GM06990 (cell line): Measurements from ENCODE around the gene VCAN.
A peak's percentile ranks its signal among the peaks of the same experiment; 100 is the strongest.

Source experiments
- DNase-seq: peaks from one replicate; pipeline ENCODE4 v3.0.0-alpha.2; 2011; ENCODE audit not compliant: insufficient read length; ENCODE audit errors: extremely low read depth
- H3K27me3 ChIP-seq: replicated peaks from 2 replicates; pipeline ENCODE4 v1.6.0; 2011; ENCODE audit warnings: low read length; ENCODE audit not compliant: control insufficient read depth, insufficient read depth
- H3K36me3 ChIP-seq: 2 replicates; pipeline ENCODE4 v1.5.1; 2011; ENCODE audit warnings: low read length; ENCODE audit not compliant: control insufficient read depth, insufficient read depth
- H3K4me3 ChIP-seq: replicated peaks from 2 replicates; pipeline ENCODE4 v1.5.1; 2011; ENCODE audit warnings: low read depth, mild to moderate bottlenecking, control low read depth, low read length
- TF ChIP-seq, protein P1 (sequence below): IDR thresholded peaks from 2 replicates; pipeline ENCODE4 v1.5.1; 2011; ENCODE audit warnings: low read length, control low read depth, mild to moderate bottlenecking, inconsistent platforms; ENCODE audit not compliant: insufficient read depth, poor library complexity, severe bottlenecking

Gene VCAN

GRCh38 chr5:83473346-83474160 is 2.0 kb downstream of the VCAN start:
- Histone ChIP-seq H3K27me3 (peaks cover 3% of the 10 kb centered on the region), H3K36me3 (no peaks in the 10 kb centered on the region), H3K4me3 (peak overlapping the region; percentile 63)
- DNase-seq: peak; percentile 88
- TF ChIP-seq, protein P1, sequence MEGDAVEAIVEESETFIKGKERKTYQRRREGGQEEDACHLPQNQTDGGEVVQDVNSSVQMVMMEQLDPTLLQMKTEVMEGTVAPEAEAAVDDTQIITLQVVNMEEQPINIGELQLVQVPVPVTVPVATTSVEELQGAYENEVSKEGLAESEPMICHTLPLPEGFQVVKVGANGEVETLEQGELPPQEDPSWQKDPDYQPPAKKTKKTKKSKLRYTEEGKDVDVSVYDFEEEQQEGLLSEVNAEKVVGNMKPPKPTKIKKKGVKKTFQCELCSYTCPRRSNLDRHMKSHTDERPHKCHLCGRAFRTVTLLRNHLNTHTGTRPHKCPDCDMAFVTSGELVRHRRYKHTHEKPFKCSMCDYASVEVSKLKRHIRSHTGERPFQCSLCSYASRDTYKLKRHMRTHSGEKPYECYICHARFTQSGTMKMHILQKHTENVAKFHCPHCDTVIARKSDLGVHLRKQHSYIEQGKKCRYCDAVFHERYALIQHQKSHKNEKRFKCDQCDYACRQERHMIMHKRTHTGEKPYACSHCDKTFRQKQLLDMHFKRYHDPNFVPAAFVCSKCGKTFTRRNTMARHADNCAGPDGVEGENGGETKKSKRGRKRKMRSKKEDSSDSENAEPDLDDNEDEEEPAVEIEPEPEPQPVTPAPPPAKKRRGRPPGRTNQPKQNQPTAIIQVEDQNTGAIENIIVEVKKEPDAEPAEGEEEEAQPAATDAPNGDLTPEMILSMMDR: peak; percentile 89

- peaks cover 3% of the 10 kb centered on the region for H3K27me3 ChIP-seq
- H3K36me3 ChIP-seq: no peaks in the 10 kb centered on the region
- TF ChIP-seq, protein P1: no peak
- peak overlapping the region; percentile 63 for H3K4me3 ChIP-seq
- DNase-seq: peak; percentile 82
Measured at GRCh38 chr5:83474161-83474796, 2.7 kb downstream of the VCAN start.

DNA sequence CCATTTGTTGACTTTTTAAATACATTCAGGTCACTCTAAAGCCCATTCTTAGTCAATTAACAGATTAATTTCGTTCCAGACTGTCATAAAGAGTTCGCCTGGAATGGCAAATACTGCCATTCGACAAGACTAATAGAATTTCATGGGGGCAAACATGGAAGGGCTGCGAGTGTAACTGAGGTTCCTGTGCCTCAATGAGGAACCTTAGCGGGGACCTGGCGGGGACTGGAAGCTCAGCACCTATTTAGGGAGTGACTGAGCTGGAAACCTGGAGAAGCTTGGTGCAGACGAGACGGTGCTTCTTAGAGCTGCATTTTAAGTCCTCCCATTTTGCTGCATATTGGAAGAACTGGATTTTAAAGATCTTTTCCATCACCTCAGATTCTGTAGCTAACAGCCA is 3.4 kb downstream of the VCAN start:
- no peak for DNase-seq
- peaks cover 3% of the 10 kb centered on the region for H3K27me3 ChIP-seq
- no peaks in the 10 kb centered on the region for H3K36me3 ChIP-seq
- H3K4me3 ChIP-seq: peak overlapping the region; percentile 63
- TF ChIP-seq, protein P1: no peak

DNA sequence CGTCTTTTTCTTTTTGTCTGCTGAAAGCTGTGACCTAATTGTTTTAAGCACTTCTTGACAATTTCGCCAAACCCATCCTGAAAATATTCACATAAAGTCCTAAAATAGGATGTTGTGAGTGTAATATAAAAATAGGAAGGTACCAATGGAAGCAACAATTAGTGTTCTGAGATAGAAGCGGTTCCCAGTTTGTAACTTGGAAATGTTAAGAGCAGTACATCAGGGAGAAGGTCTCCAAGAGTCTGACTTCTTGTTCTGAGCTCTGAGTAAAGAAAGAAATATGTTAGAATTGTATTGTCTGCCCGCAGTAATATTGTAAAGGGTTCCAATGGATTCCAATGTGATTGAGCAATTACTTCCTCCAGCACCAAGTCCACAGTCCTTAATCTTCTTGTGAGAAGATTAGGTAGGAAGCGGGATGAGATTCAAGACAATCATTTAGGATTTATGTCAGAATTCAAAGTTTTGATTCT is 3.9 kb downstream of the VCAN start:
- no peak for DNase-seq
- no peaks in the 10 kb centered on the region for H3K36me3 ChIP-seq
- TF ChIP-seq, protein P1: no peak
- peaks cover 3% of the 10 kb centered on the region for H3K27me3 ChIP-seq
- H3K4me3 ChIP-seq: no peak overlapping the region

GRCh38 chr5:83475935-83476814 is 4.6 kb downstream of the VCAN start:
- peaks cover 3% of the 10 kb centered on the region for H3K27me3 ChIP-seq
- no peak for DNase-seq
- no peak overlapping the region for H3K4me3 ChIP-seq
- TF ChIP-seq, protein P1: no peak
- H3K36me3 ChIP-seq: no peaks in the 10 kb centered on the region
